Astrocyte (in vitro differentiated cells and primary cell): ENCODE measurements around the gene PSMD12. TPM values are rescaled to one million over a fixed set of nuclear protein-coding genes. Genes with fewer than 3 reads are reported as not detected.
"Not testable (repeated sequence)": the region's sequence is repeated elsewhere in the genome, so short reads cannot be mapped to it uniquely, and the experiment has no call there.

Source experiments
- DNase-seq: peaks from one replicate; pipeline ENCODE4 v3.0.0-alpha.2; 2010; ENCODE audit warnings: low read depth
- FAIRE-seq: peaks from 2 replicates; lab custom pipeline; 2011; peaks lifted over from hg19 to GRCh38; lab: Jason Lieb, UNC
- H2AFZ ChIP-seq: 2 replicates; pipeline ENCODE4 v1.6.0; 2012; ENCODE audit warnings: low read depth, low read length, inconsistent platforms
- H3K27ac ChIP-seq: 2 replicates; pipeline ENCODE4 v1.5.1; 2011; ENCODE audit warnings: low read depth, low read length, inconsistent platforms
- H3K27me3 ChIP-seq: 2 replicates; pipeline ENCODE4 v1.6.0; 2011; ENCODE audit warnings: low read length, inconsistent platforms; ENCODE audit not compliant: insufficient read depth
- H3K36me3 ChIP-seq: 2 replicates; pipeline ENCODE4 v1.5.1; 2011; ENCODE audit warnings: low read length, inconsistent platforms; ENCODE audit not compliant: insufficient read depth
- H3K4me1 ChIP-seq: 2 replicates; pipeline ENCODE4 v1.5.1; 2011; ENCODE audit warnings: low read length, inconsistent platforms; ENCODE audit not compliant: insufficient read depth
- H3K4me2 ChIP-seq: 2 replicates; pipeline ENCODE4 v1.6.0; 2012; ENCODE audit warnings: low read length, inconsistent platforms
- H3K4me3 ChIP-seq: 2 replicates; pipeline ENCODE4 v1.5.1; 2011; ENCODE audit warnings: low read depth, mild to moderate bottlenecking, low read length, inconsistent platforms; ENCODE audit not compliant: insufficient read depth
- H3K79me2 ChIP-seq: 2 replicates; pipeline ENCODE4 v1.6.0; 2012; ENCODE audit warnings: mild to moderate bottlenecking, low read length, inconsistent platforms; ENCODE audit not compliant: insufficient read depth
- H3K9ac ChIP-seq: 2 replicates; pipeline ENCODE4 v1.6.0; 2012; ENCODE audit warnings: mild to moderate bottlenecking, low read length, inconsistent platforms
- H3K9me3 ChIP-seq: 2 replicates; pipeline ENCODE4 v1.5.1; 2012; ENCODE audit warnings: low read depth, mild to moderate bottlenecking, low read length, inconsistent platforms; ENCODE audit not compliant: insufficient read depth
- H4K20me1 ChIP-seq: 2 replicates; pipeline ENCODE4 v1.6.0; 2012; ENCODE audit warnings: low read length, inconsistent platforms; ENCODE audit not compliant: insufficient read depth
- H3K27ac Mint-ChIP-seq: one replicate; pipeline ENCODE4 v1.8.0; 2021; ENCODE audit warnings: mild to moderate bottlenecking, mixed read lengths; ENCODE audit not compliant: unreplicated experiment
- H3K27me3 Mint-ChIP-seq: one replicate; pipeline ENCODE4 v1.8.0; 2021; ENCODE audit warnings: low read depth, mixed read lengths; ENCODE audit not compliant: unreplicated experiment
- H3K36me3 Mint-ChIP-seq: one replicate; pipeline ENCODE4 v1.8.0; 2021; ENCODE audit warnings: low read depth, mixed read lengths; ENCODE audit not compliant: unreplicated experiment
- H3K4me1 Mint-ChIP-seq: one replicate; pipeline ENCODE4 v1.8.0; 2021; ENCODE audit warnings: low read depth, mixed read lengths; ENCODE audit not compliant: unreplicated experiment
- H3K4me3 Mint-ChIP-seq: one replicate; pipeline ENCODE4 v1.8.0; 2021; ENCODE audit warnings: mild to moderate bottlenecking, moderate library complexity, mixed read lengths; ENCODE audit not compliant: unreplicated experiment
- H3K9me3 Mint-ChIP-seq: one replicate; pipeline ENCODE4 v1.8.0; 2021; ENCODE audit warnings: mild to moderate bottlenecking, mixed read lengths; ENCODE audit not compliant: unreplicated experiment
- EZH2 ChIP-seq: IDR thresholded peaks from 2 replicates; pipeline ENCODE4 v1.6.1; 2012; ENCODE audit warnings: mild to moderate bottlenecking, low read length, inconsistent platforms; ENCODE audit not compliant: insufficient read depth
- total RNA-seq: library from RNA; stranded (reverse); gene quantifications from 2 replicates; pipeline ENCODE4 v1.2.1, GENCODE V29; 2021
- TF ChIP-seq, protein P1 (sequence below): IDR thresholded peaks from 2 replicates; pipeline ENCODE4 v1.5.1; 2011; ENCODE audit warnings: low read depth, mild to moderate bottlenecking, inconsistent platforms, low read length, moderate library complexity; ENCODE audit not compliant: insufficient read depth

PSMD12 gene
- total RNA-seq, 1 donor from 2014 or later, result 74.1 TPM

DNA sequence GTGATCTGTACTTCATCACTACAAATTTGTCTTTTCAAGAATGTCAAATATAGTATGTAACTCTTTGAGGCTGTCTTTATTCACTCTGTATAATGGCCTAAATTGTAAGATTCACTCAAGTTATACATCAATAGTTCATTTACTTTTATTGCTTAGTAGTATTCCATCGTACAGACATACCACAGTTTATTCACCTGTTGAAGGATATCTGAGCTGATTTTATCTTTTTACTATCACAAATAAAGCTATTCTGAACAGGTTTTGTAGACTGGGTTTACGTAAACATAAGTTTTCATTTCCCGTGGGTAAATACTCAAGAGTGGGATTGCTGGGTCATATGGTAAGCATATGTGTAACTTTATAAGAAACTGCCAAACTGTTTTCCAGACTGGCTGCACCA, 18.6 kb downstream of the PSMD12 start:
- H3K9ac ChIP-seq, result no peak overlapping the region
- no peak overlapping the region for H3K4me3 Mint-ChIP-seq
- H3K4me3 ChIP-seq, result no peak overlapping the region
- H3K36me3 Mint-ChIP-seq, result peaks cover 5% of the 10 kb centered on the region
- H2AFZ ChIP-seq, result no peak overlapping the region
- DNase-seq, result no peak
- no peak overlapping the region for H3K27ac ChIP-seq
- H3K4me1 ChIP-seq, result no peaks in the 10 kb centered on the region
- no peaks in the 10 kb centered on the region for H3K27me3 Mint-ChIP-seq
- TF ChIP-seq EZH2, result no peak
- H4K20me1 ChIP-seq, result peaks cover 10% of the 10 kb centered on the region
- peaks cover 49% of the 10 kb centered on the region for H3K36me3 ChIP-seq
- no peaks in the 10 kb centered on the region for H3K4me1 Mint-ChIP-seq
- no peaks in the 10 kb centered on the region for H3K9me3 Mint-ChIP-seq
- H3K4me2 ChIP-seq, result no peak overlapping the region
- H3K9me3 ChIP-seq, result no peaks in the 10 kb centered on the region
- no peak for FAIRE-seq
- H3K27me3 ChIP-seq, result no peaks in the 10 kb centered on the region
- peaks cover 16% of the 10 kb centered on the region for H3K79me2 ChIP-seq
- no peak overlapping the region for H3K27ac Mint-ChIP-seq

DNA sequence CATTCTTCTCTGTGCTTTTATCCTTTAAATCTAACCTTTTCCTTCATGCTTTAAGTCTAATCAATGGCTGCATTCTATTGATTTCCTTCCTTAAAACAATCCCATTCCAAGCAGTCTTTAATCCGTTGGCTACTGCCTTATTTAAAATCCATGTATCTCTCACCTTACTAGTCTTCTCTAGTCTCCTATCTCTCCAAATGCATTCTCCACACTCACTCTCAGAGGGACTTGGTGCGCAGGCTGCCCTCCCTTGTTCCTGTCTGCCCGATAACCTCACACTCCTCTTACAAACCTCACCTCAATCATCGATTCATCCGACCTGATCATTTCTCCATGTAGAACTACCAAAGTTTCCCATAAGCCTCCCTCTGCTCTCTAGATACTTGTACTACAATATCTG, 23.1 kb downstream of the PSMD12 start:
- Histone ChIP-seq H3K9me3 (no peaks in the 10 kb centered on the region), H3K4me1 (peaks cover 9% of the 10 kb centered on the region), H3K27me3 (no peaks in the 10 kb centered on the region), H3K27ac (no peak overlapping the region), H3K4me3 (no peak overlapping the region), H3K79me2 (no peaks in the 10 kb centered on the region), H2AFZ (no peak overlapping the region), H3K4me2 (no peak overlapping the region), H4K20me1 (no peaks in the 10 kb centered on the region), H3K36me3 (peaks cover 44% of the 10 kb centered on the region), H3K9ac (no peak overlapping the region)
- no peak overlapping the region for H3K4me3 Mint-ChIP-seq
- FAIRE-seq (no peak), DNase-seq (no peak)
- H3K36me3 Mint-ChIP-seq, result peaks cover 7% of the 10 kb centered on the region
- peaks cover 1% of the 10 kb centered on the region for H3K4me1 Mint-ChIP-seq
- TF ChIP-seq EZH2, result no peak
- TF ChIP-seq, protein P1, sequence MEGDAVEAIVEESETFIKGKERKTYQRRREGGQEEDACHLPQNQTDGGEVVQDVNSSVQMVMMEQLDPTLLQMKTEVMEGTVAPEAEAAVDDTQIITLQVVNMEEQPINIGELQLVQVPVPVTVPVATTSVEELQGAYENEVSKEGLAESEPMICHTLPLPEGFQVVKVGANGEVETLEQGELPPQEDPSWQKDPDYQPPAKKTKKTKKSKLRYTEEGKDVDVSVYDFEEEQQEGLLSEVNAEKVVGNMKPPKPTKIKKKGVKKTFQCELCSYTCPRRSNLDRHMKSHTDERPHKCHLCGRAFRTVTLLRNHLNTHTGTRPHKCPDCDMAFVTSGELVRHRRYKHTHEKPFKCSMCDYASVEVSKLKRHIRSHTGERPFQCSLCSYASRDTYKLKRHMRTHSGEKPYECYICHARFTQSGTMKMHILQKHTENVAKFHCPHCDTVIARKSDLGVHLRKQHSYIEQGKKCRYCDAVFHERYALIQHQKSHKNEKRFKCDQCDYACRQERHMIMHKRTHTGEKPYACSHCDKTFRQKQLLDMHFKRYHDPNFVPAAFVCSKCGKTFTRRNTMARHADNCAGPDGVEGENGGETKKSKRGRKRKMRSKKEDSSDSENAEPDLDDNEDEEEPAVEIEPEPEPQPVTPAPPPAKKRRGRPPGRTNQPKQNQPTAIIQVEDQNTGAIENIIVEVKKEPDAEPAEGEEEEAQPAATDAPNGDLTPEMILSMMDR, result no peak
- H3K27ac Mint-ChIP-seq, result no peak overlapping the region
- H3K27me3 Mint-ChIP-seq, result no peaks in the 10 kb centered on the region
- no peaks in the 10 kb centered on the region for H3K9me3 Mint-ChIP-seq

DNA sequence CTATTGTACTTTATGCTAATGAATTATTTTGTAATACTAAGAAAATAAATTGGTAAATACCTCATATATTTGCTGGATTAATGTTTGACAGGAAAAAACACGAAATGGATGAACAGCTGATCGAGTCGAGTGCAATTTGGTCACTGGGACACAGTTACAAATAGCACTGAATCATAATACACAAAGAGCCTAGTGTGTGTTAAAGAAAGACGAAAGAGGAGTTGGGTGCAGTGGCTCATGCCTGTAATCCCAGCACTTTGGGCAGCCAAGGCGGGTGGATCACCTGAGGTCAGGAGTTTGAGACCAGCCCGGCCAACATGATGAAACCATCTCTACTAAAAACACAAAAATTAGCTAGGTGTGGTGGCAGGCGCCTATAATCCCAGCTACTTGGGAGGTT, 28.0 kb downstream of the PSMD12 start:
- H3K27me3 ChIP-seq, H3K27ac ChIP-seq, H3K9me3 Mint-ChIP-seq, H3K27ac Mint-ChIP-seq, H3K4me3 Mint-ChIP-seq, H3K4me2 ChIP-seq, H2AFZ ChIP-seq, H3K9me3 ChIP-seq, H3K36me3 Mint-ChIP-seq, H3K9ac ChIP-seq, FAIRE-seq, H3K4me1 Mint-ChIP-seq, H3K4me1 ChIP-seq, H4K20me1 ChIP-seq, H3K79me2 ChIP-seq, H3K27me3 Mint-ChIP-seq, DNase-seq, H3K4me3 ChIP-seq: not testable (repeated sequence)
- H3K36me3 ChIP-seq, result peaks cover 15% of the 10 kb centered on the region

DNA sequence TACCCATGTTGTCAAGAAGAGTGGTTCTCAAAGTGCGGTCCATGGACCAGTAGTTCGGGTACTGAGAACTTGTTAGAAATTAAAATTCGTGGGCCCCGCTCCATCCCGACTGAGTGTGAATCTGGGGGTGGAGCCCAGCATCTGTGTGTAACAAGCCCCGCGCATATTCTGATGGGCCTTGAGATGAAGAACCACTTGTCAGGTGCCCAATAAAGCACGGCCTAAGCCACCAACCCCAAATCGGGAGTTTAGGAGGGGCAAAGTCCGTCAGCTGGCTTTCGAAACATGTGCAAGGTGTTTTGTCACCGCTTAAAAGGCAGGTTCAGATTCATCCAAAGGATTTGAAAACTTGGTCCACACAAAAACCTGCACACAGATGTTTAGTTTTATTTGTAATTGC, 29.5 kb downstream of the PSMD12 start:
- DNase-seq, result no peak

More for the DNA sequence above, 29.5 kb downstream of the PSMD12 start:
- H3K36me3 Mint-ChIP-seq, result peaks cover 7% of the 10 kb centered on the region
- Histone ChIP-seq H3K27me3 (no peaks in the 10 kb centered on the region), H3K9me3 (no peaks in the 10 kb centered on the region), H3K79me2 (no peaks in the 10 kb centered on the region), H3K4me3 (no peak overlapping the region), H3K36me3 (peaks cover 9% of the 10 kb centered on the region), H3K4me2 (no peak overlapping the region), H2AFZ (no peak overlapping the region), H4K20me1 (no peaks in the 10 kb centered on the region), H3K4me1 (peaks cover 9% of the 10 kb centered on the region), H3K9ac (no peak overlapping the region), H3K27ac (no peak overlapping the region)
- H3K9me3 Mint-ChIP-seq, result peaks cover 3% of the 10 kb centered on the region
- peaks cover 1% of the 10 kb centered on the region for H3K4me1 Mint-ChIP-seq
- H3K27ac Mint-ChIP-seq, result no peak overlapping the region
- H3K4me3 Mint-ChIP-seq, result no peak overlapping the region
- no peak for FAIRE-seq
- no peak for TF ChIP-seq EZH2
- TF ChIP-seq, protein P1, result no peak
- no peaks in the 10 kb centered on the region for H3K27me3 Mint-ChIP-seq
